H9 (cell line): ENCODE results near the gene ZNF555. TPM values are rescaled to one million over a fixed set of nuclear protein-coding genes. Genes with fewer than 3 reads are reported as not detected.

Experiments used
- DNase-seq: peaks from one replicate; pipeline ENCODE4 v3.0.0-alpha.2; 2017
- H2AFZ ChIP-seq: one replicate; pipeline ENCODE4 v1.6.1; 2013; ENCODE audit warnings: mild to moderate bottlenecking, low read length, control low read depth, moderate library complexity
- H2AK5ac ChIP-seq: 2 replicates; pipeline ENCODE4 v1.6.1; 2013; ENCODE audit warnings: low read length, control low read depth, mixed read lengths; ENCODE audit not compliant: insufficient read length
- H2BK120ac ChIP-seq: one replicate; pipeline ENCODE4 v1.6.1; 2013; ENCODE audit warnings: low read depth, mild to moderate bottlenecking, low read length, control low read depth, inconsistent platforms; ENCODE audit not compliant: poor library complexity, severe bottlenecking
- H2BK12ac ChIP-seq: 2 replicates; pipeline ENCODE4 v1.6.1; 2013; ENCODE audit warnings: low read length, control low read depth, mixed read lengths, low read depth; ENCODE audit not compliant: insufficient read length
- H2BK15ac ChIP-seq: 2 replicates; pipeline ENCODE4 v1.6.1; 2013; ENCODE audit warnings: low read depth, low read length, control low read depth
- H2BK20ac ChIP-seq: one replicate; pipeline ENCODE4 v1.6.1; 2013; ENCODE audit warnings: low read depth, mild to moderate bottlenecking, low read length, control low read depth, inconsistent platforms; ENCODE audit not compliant: poor library complexity, severe bottlenecking
- H2BK5ac ChIP-seq: 2 replicates; pipeline ENCODE4 v1.6.1; 2013; ENCODE audit warnings: low read length, control low read depth, mixed read lengths; ENCODE audit not compliant: insufficient read length
- H3K14ac ChIP-seq: 2 replicates; pipeline ENCODE4 v1.6.1; 2013; ENCODE audit warnings: low read length, control low read depth; ENCODE audit not compliant: insufficient read depth
- H3K18ac ChIP-seq: 2 replicates; pipeline ENCODE4 v1.6.1; 2013; ENCODE audit warnings: low read depth, mild to moderate bottlenecking, mixed read lengths, low read length, control low read depth; ENCODE audit not compliant: insufficient read length
- H3K23ac ChIP-seq: 2 replicates; pipeline ENCODE4 v1.6.1; 2013; ENCODE audit warnings: low read length, control low read depth, mixed read lengths, low read depth; ENCODE audit not compliant: insufficient read length
- H3K23me2 ChIP-seq: 2 replicates; pipeline ENCODE4 v1.6.1; 2013; ENCODE audit warnings: low read depth, mild to moderate bottlenecking, mixed read lengths, low read length, control low read depth; ENCODE audit not compliant: insufficient read length, poor library complexity, severe bottlenecking
- H3K27ac ChIP-seq: 2 replicates; pipeline ENCODE4 v1.5.1; 2013; ENCODE audit warnings: low read length, control low read depth, mixed read lengths, low read depth; ENCODE audit not compliant: insufficient read length
- H3K27me3 ChIP-seq: 2 replicates; pipeline ENCODE4 v1.6.1; 2013; ENCODE audit warnings: low read length, control low read depth, inconsistent platforms; ENCODE audit not compliant: insufficient read depth
- H3K4ac ChIP-seq: 2 replicates; pipeline ENCODE4 v1.6.1; 2013; ENCODE audit warnings: low read depth, mild to moderate bottlenecking, control low read depth, inconsistent platforms, low read length, moderate library complexity
- H3K4me1 ChIP-seq: 2 replicates; pipeline ENCODE4 v1.6.1; 2013; ENCODE audit warnings: low read length, control low read depth, inconsistent platforms; ENCODE audit not compliant: insufficient read depth
- H3K4me2 ChIP-seq: 2 replicates; pipeline ENCODE4 v1.6.1; 2013; ENCODE audit warnings: low read length, control low read depth, mixed read lengths; ENCODE audit not compliant: insufficient read length, insufficient read depth
- H3K56ac ChIP-seq: 2 replicates; pipeline ENCODE4 v1.6.1; 2013; ENCODE audit warnings: low read depth, mild to moderate bottlenecking, mixed read lengths, low read length, control low read depth; ENCODE audit not compliant: insufficient read length
- H3K79me1 ChIP-seq: 2 replicates; pipeline ENCODE4 v1.6.1; 2013; ENCODE audit warnings: low read depth, mild to moderate bottlenecking, moderate library complexity, low read length, control low read depth, inconsistent platforms; ENCODE audit not compliant: insufficient read depth, poor library complexity, severe bottlenecking
- H3K79me2 ChIP-seq: 2 replicates; pipeline ENCODE4 v1.6.1; 2013; ENCODE audit warnings: low read length, control low read depth, inconsistent platforms; ENCODE audit not compliant: insufficient read depth
- H3K9ac ChIP-seq: 2 replicates; pipeline ENCODE4 v1.6.1; 2013; ENCODE audit warnings: low read length, control low read depth, mixed read lengths; ENCODE audit not compliant: insufficient read length; ENCODE audit errors: extremely low read depth
- H3K9me3 ChIP-seq: one replicate; pipeline ENCODE4 v1.6.1; 2013; ENCODE audit warnings: low read depth, low read length, inconsistent platforms; ENCODE audit not compliant: control insufficient read depth
- H3T11ph ChIP-seq: one replicate; pipeline ENCODE4 v1.6.1; 2013; ENCODE audit warnings: mild to moderate bottlenecking, low read length, control low read depth, inconsistent platforms
- H4K20me1 ChIP-seq: one replicate; pipeline ENCODE4 v1.6.1; 2013; ENCODE audit not compliant: control insufficient read depth, insufficient read length, insufficient read depth
- H4K5ac ChIP-seq: 2 replicates; pipeline ENCODE4 v1.6.1; 2013; ENCODE audit warnings: low read depth, mild to moderate bottlenecking, mixed read lengths, low read length, control low read depth; ENCODE audit not compliant: insufficient read length
- H4K8ac ChIP-seq: replicated peaks from 2 replicates; pipeline ENCODE4 v1.6.1; 2013; ENCODE audit warnings: low read length, control low read depth, mixed read lengths, low read depth; ENCODE audit not compliant: insufficient read length
- H4K91ac ChIP-seq: 2 replicates; pipeline ENCODE4 v1.6.1; 2013; ENCODE audit warnings: low read depth, mild to moderate bottlenecking, moderate library complexity, mixed read lengths, low read length, control low read depth; ENCODE audit not compliant: insufficient read length
- H3K27ac Mint-ChIP-seq, 3 experiments: 2 replicates in 2 of 3; 3 replicates in 1 of 3; pipeline ENCODE4 v1.8.0; 2020 to 2021; ENCODE audit warnings: mixed read lengths in 3 of 3, mild to moderate bottlenecking in 1 of 3, moderate library complexity in 1 of 3
- H3K27me3 Mint-ChIP-seq: 2 replicates; pipeline ENCODE4 v1.8.0; 2021; ENCODE audit warnings: low read depth, mild to moderate bottlenecking, moderate library complexity, mixed read lengths
- H3K36me3 Mint-ChIP-seq, 3 experiments: 2 replicates in 2 of 3; 3 replicates in 1 of 3; pipeline ENCODE4 v1.8.0; 2020 to 2021; ENCODE audit warnings: low read depth in 3 of 3, mixed read lengths in 3 of 3; ENCODE audit not compliant: insufficient read depth in 1 of 3
- H3K4me1 Mint-ChIP-seq, 2 experiments: 2 replicates each; pipeline ENCODE4 v1.8.0; 2020; ENCODE audit warnings: mixed read lengths in 2 of 2
- H3K4me3 Mint-ChIP-seq, 2 experiments: 2 replicates in 1 of 2; 3 replicates in 1 of 2; pipeline ENCODE4 v1.8.0; 2020 to 2021; ENCODE audit warnings: mild to moderate bottlenecking in 2 of 2, mixed read lengths in 2 of 2, moderate library complexity in 1 of 2
- H3K9me3 Mint-ChIP-seq, 2 experiments: 2 replicates in 1 of 2; 3 replicates in 1 of 2; pipeline ENCODE4 v1.8.0; 2020; ENCODE audit warnings: mild to moderate bottlenecking in 2 of 2, mixed read lengths in 2 of 2, moderate library complexity in 1 of 2
- WGBS: extraction: QIAGEN DNeasy Blood & Tissue Kit; methylation state at CpG from one replicate; pipeline ENCODE4 v1.1.7; 2013; ENCODE audit warnings: missing lambda C conversion rate, low lambda C conversion rate, mixed read lengths; ENCODE audit not compliant: insufficient read length; ENCODE audit errors: extremely low coverage; 5-methylcytosine and 5-hydroxymethylcytosine counted together
- total RNA-seq: library from RNA; stranded (reverse); gene quantifications from 2 replicates; pipeline ENCODE4 v1.2.1, GENCODE V29; 2021
- TF ChIP-seq, protein P1 (sequence below): fragments of 200-600 bp; sonication (generic); conservative IDR thresholded peaks from 3 replicates; pipeline ENCODE4 v1.8.0; 2021; ENCODE audit warnings: antibody characterized with exemption, mild to moderate bottlenecking

ZNF555 gene
- total RNA-seq, 1 experiment from 2014 or later: 7.8 TPM

- Histone ChIP-seq H3K27ac (no peak overlapping the region), H3K14ac (no peak overlapping the region), H2BK12ac (no peak overlapping the region), H3K56ac (no peak overlapping the region), H2BK120ac (no peak overlapping the region), H3T11ph (no peak overlapping the region), H4K5ac (no peak overlapping the region), H2AFZ (no peak overlapping the region), H2BK5ac (no peak overlapping the region), H3K4ac (no peak overlapping the region), H3K23me2 (no peaks in the 10 kb centered on the region), H2AK5ac (no peak overlapping the region), H3K27me3 (no peaks in the 10 kb centered on the region), H2BK20ac (no peak overlapping the region), H3K4me1 (no peaks in the 10 kb centered on the region), H4K91ac (no peak overlapping the region), H3K79me2 (0 out of 2 replicates have a peak, but pooled peaks cover 2% of the 10 kb centered on the region), H2BK15ac (no peak overlapping the region), H3K79me1 (no peaks in the 10 kb centered on the region), H3K18ac (no peak overlapping the region), H3K9me3 (peaks cover 23% of the 10 kb centered on the region), H3K9ac (no peak overlapping the region), H3K23ac (no peak overlapping the region), H4K20me1 (no peaks in the 10 kb centered on the region), H4K8ac (no peak overlapping the region), H3K4me2 (no peak overlapping the region)
- no peaks in the 10 kb centered on the region for H3K27me3 Mint-ChIP-seq
- no CpG with 5 or more reads among the region's 3 CpGs for WGBS
- no peak overlapping the region for H3K4me3 Mint-ChIP-seq
- no peak for DNase-seq
- TF ChIP-seq, protein P1, sequence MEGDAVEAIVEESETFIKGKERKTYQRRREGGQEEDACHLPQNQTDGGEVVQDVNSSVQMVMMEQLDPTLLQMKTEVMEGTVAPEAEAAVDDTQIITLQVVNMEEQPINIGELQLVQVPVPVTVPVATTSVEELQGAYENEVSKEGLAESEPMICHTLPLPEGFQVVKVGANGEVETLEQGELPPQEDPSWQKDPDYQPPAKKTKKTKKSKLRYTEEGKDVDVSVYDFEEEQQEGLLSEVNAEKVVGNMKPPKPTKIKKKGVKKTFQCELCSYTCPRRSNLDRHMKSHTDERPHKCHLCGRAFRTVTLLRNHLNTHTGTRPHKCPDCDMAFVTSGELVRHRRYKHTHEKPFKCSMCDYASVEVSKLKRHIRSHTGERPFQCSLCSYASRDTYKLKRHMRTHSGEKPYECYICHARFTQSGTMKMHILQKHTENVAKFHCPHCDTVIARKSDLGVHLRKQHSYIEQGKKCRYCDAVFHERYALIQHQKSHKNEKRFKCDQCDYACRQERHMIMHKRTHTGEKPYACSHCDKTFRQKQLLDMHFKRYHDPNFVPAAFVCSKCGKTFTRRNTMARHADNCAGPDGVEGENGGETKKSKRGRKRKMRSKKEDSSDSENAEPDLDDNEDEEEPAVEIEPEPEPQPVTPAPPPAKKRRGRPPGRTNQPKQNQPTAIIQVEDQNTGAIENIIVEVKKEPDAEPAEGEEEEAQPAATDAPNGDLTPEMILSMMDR: no peak
- peaks cover 59 to 66% (median 59%) of the 10 kb centered on the region in 3 experiments for H3K36me3 Mint-ChIP-seq
- H3K27ac Mint-ChIP-seq: no peak overlapping the region
- H3K4me1 Mint-ChIP-seq: peaks cover under 1 to 7% of the 10 kb centered on the region in 2 experiments
- peaks cover 51 to 67% of the 10 kb centered on the region in 2 experiments for H3K9me3 Mint-ChIP-seq
Measured at GRCh38 chr19:2847507-2847906, 6.2 kb downstream of the ZNF555 start.
